VCaP (cell line): ENCODE results near the gene USP40.

Source experiments
- H3K27ac ChIP-seq: fragments of 450-650 bp; 2 replicates; pipeline ENCODE4 v1.5.1; 2017
- TF ChIP-seq, protein P1 (sequence below): fragments of 450-650 bp; conservative IDR thresholded peaks from 2 replicates; pipeline ENCODE4 v1.5.1; 2017; ENCODE audit warnings: mild to moderate bottlenecking, moderate library complexity

Gene USP40

DNA sequence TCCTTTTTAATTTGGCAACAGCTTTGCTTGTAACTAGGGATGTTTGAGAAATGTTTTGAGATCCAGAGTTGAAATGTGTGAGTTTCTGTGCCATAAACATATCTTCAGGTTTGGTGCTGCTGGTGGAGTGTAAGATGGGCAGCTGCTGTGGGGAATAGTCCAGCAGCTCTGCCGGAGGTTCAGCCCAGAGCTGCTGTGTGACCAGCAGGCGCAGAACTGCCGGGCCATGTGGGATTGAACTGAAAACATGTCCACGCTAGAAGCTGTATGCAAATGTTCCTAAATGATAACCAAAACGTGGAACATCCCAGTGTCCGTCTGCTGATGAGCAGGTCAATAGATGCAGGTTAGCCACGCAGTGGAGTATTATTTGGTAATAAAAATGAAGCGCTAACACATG, 112.7 kb downstream of the USP40 start:
- TF ChIP-seq, protein P1, sequence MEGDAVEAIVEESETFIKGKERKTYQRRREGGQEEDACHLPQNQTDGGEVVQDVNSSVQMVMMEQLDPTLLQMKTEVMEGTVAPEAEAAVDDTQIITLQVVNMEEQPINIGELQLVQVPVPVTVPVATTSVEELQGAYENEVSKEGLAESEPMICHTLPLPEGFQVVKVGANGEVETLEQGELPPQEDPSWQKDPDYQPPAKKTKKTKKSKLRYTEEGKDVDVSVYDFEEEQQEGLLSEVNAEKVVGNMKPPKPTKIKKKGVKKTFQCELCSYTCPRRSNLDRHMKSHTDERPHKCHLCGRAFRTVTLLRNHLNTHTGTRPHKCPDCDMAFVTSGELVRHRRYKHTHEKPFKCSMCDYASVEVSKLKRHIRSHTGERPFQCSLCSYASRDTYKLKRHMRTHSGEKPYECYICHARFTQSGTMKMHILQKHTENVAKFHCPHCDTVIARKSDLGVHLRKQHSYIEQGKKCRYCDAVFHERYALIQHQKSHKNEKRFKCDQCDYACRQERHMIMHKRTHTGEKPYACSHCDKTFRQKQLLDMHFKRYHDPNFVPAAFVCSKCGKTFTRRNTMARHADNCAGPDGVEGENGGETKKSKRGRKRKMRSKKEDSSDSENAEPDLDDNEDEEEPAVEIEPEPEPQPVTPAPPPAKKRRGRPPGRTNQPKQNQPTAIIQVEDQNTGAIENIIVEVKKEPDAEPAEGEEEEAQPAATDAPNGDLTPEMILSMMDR, result no peak
- H3K27ac ChIP-seq, result no peak overlapping the region

DNA sequence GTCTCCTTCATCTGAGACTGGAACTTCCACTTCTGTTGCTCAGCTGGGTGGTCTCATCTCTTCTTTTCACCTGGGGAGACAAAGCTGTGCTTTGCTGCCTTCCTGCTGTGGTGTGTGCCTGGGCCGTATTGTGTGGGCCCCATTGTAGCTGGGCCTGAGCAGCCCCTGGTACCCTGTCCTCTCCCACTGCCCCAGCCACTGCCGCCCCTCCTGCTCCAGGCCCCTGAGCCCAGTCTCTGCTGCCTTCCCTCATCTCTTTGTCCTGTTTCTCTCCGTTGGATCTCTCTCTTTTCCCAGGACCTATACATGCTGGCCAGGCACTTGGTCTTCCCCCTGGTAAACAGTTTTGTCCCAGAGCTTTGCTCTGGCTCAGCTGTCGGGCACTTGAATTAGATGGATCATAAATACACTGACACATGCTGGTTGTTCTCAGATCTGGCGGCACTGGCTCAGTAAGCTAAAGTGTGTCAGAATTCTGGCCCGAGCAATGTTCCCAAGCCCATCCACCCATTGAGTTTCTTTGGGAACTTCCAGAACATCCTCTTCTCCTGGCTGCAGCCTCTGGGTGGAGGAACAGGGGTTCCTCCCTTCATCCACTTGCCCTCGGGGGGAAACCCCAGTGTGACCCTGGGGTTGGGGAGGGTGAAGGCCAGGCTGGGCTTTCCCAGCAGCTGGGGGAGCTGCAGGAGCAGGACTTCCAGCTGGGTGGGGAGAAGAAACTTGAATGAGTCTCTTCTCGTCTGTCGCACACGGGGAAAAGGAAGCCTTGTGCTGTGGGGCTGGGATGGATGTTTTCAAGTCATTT, 113.3 kb downstream of the USP40 start:
- H3K27ac ChIP-seq, result no peak overlapping the region
- TF ChIP-seq, protein P1, result no peak

DNA sequence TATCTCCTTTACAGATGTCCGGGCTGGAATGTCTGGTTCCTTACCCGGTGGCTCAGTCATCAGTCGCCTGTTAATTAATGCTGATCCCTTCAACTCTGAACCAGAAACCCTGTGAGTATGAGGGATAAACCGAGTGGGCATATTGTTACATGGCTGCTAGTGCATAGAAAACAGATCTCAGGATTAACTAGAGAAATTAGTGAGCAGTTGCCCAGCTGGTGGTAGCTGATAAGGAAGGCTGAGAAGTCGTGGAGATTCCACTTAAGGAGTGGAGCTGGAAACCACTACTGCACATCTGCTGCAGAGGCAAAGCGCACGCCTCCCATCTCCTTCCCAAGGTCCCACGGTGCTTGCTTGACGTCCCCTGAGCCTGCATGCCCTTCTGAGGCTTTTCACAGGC, 114.6 kb downstream of the USP40 start:
- TF ChIP-seq, protein P1, result no peak
- no peak overlapping the region for H3K27ac ChIP-seq

DNA sequence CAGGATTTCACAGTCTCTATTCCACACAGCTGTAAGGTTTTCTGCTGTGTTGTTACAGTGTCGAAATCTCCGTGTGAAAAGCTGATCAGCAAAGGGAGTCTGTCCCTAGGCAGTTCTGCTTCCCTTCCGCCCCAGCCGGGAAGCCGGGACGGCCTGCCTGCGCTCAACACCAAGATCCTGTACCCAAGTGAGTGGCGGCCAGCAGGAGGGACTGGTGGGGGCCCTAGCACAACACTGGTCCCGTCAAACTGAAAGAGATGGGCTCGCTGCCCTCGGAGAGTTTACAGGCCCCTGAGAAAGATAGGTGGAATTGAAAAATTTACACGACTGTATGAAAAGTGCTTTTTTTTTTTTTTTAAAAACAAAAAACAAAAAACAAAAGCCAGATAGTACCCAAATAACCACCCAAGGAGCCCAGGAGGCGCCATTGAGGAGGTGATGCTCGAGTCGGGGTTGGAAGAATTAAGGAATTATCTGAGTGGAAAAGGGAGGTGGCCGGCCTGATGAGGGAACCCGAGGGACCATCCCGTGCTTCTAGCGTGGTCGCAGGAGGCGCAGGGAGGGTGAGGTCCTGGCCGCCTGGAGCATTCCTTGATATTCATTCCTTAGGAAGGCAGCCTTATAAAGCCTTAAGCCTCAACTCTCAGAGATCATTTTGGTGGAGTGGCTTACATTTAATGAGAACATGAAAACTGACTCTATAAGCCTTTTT, 115.6 kb downstream of the USP40 start:
- TF ChIP-seq, protein P1, result no peak
- no peak overlapping the region for H3K27ac ChIP-seq

DNA sequence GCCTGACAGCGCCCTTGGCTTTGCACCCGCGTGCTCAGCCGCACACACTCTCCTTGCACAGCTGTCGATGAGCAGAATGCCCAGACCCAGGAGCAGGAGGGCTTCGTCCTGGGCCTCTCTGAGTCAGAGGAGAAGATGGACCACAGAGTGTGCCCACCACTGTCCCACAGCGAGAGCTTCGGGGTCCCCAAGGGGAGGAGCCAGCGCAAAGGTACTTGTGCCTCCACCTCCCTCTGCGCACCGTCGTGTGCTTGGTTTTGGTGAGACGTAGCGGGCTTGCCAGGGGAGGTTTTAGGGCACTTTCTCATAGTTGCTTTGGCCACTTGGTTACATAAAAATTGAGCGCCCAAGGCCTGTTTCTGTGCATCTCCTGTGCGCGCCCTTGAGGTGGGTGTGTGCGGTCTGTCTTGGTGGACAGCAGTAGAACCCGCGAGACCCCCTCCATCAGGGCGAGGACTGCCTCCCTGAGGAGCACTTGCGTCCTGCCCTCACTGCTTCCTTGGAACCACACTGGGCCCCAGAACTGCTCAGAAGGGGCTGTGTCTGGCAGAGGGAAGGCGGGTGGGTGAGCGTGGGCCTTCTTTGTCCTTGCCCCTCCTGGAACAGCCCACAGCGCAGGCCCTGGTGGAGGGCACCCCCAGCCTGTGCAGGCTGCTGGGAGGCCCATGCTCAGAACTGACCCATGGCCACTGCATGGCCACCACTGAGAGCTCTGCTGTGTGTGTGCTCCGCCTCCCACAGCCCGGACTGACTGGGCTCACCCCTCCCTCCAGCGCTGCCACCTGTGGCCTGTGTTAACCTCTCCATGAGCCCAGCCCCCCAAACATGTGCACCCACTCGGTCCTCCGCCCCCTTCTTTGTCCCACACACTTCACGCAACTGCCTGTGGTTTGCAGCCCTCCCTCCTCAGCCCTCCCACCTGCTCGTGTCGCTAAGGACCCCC, 116.4 kb downstream of the USP40 start:
- H3K27ac ChIP-seq, result no peak overlapping the region

DNA sequence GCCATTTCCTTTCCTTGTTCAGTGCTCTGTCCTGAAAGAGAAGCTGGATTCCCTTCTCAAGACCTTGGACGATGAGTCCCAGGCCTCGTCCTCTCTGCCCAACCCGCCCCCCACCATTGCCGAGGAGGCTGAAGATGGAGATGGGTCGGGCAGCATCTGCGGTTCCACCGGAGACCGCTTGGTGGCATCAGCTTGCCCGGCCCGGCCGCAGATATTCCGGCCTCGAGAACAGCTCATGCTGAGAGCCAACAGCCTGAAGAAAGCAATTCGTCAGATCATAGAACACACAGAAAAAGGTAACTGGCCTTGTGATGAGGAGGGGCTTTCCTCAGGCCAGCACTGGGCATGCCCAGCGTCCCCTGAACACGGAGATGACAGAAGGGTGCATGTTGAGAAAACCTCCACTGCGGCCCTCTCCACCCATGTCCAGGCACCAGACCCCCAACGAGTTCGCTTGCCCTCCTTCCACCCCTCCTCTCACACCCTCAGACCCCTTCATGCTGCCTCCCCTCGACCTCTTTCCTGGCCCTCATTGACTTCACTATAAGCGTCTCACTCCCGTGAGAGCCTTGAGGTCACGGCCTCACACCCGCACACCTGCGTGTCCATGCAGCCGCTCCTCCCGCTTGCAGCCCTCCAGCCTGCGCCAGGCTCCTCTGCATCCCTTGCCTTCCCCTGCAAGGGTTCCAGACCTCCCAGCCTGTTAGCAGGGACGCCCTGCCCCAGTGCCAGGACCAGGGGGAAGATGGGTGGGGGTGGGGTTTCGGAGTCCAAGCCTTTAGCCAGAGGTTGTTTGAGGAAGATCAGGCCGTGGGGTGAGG, 117.3 kb downstream of the USP40 start:
- H3K27ac ChIP-seq, result peak overlapping the region; percentile 13; the same call in 1 of the 2 replicates
- TF ChIP-seq, protein P1, result peak; percentile 91

More for the DNA sequence above, 116.4 kb downstream of the USP40 start:
- TF ChIP-seq, protein P1, result no peak
